Upper lobe of right lung (tissue), 1 donor: ENCODE results near the gene KCNMA1. TPM values are rescaled to one million over a fixed set of nuclear protein-coding genes. Genes with fewer than 3 reads are reported as not detected.

Source experiments
- ATAC-seq: fragments of 200-7000 bp; cut with Tn5 transposase; one replicate; pipeline ENCODE4 v1.9.1; 2020; ENCODE audit warnings: mild to moderate bottlenecking, moderate library complexity
- DNase-seq: peaks from one replicate; pipeline ENCODE4 v3.0.0-alpha.2; 2020
- H3K27ac ChIP-seq: fragments of 200-600 bp; one replicate; pipeline ENCODE4 v1.8.0; 2022
- H3K27me3 ChIP-seq: fragments of 200-600 bp; one replicate; pipeline ENCODE4 v1.8.0; 2022; ENCODE audit warnings: mild to moderate bottlenecking
- H3K36me3 ChIP-seq: fragments of 200-600 bp; one replicate; pipeline ENCODE4 v1.8.0; 2022
- H3K4me1 ChIP-seq: fragments of 200-600 bp; one replicate; pipeline ENCODE4 v1.8.0; 2022
- H3K4me3 ChIP-seq: fragments of 200-600 bp; one replicate; pipeline ENCODE4 v1.8.0; 2022; ENCODE audit warnings: mild to moderate bottlenecking
- H3K9me3 ChIP-seq: fragments of 200-600 bp; one replicate; pipeline ENCODE4 v1.8.0; 2022
- CTCF ChIP-seq: fragments of 200-600 bp; IDR thresholded peaks from one replicate; pipeline ENCODE4 v1.8.0; 2022; ENCODE audit warnings: antibody characterized with exemption
- intact Hi-C: fragments of 100-400 bp; cut with DNase I; formaldehyde crosslinking; loops from one replicate; pipeline ENCODE4 v1.11.0; 2022
- total RNA-seq: library from RNA; stranded (reverse); fragmentation: NEBNext Ultra II Directional; extraction: Animal tissue kit (Norgen Biotek cat#: 25700); gene quantifications from one replicate; pipeline ENCODE4 v1.2.1, GENCODE V29; 2021
- donor health status: DM: no; HTN: yes; CAD: no; lungs with severe emphysema.

KCNMA1 gene
- total RNA-seq, 1 donor from 2014 or later: 26.3 TPM

- Histone ChIP-seq H3K4me1 (no peaks in the 10 kb centered on the region), H3K27me3 (no peaks in the 10 kb centered on the region), H3K9me3 (no peaks in the 10 kb centered on the region), H3K27ac (no peak overlapping the region), H3K4me3 (no peak overlapping the region), H3K36me3 (no peaks in the 10 kb centered on the region)
- intact Hi-C loops: loop anchor here (5.0 to 10.0 kb wide), 2 partner anchors 253 to 470 kb away; no protein-coding TSS in a partner anchor
- no peak for TF ChIP-seq CTCF
- DNase-seq (no peak), ATAC-seq (no peak)
Measured at GRCh38 chr10:77647543-77648293, 10.1 kb upstream of the KCNMA1 start.

- H3K4me1 ChIP-seq: no peaks in the 10 kb centered on the region
- peaks cover 6% of the 10 kb centered on the region for H3K27me3 ChIP-seq
- no peaks in the 10 kb centered on the region for H3K9me3 ChIP-seq
- no peaks in the 10 kb centered on the region for H3K36me3 ChIP-seq
- no peak for TF ChIP-seq CTCF
- intact Hi-C loops: loop anchor here (5.0 to 10.0 kb wide), 2 partner anchors 250 to 467 kb away; no protein-coding TSS in a partner anchor
- no peak overlapping the region for H3K27ac ChIP-seq
- H3K4me3 ChIP-seq: no peak overlapping the region
- no peak for DNase-seq
- ATAC-seq: no peak
Measured at GRCh38 chr10:77644557-77645243, 7.1 kb upstream of the KCNMA1 start.

GRCh38 chr10:77643795-77644468 is 6.3 kb upstream of the KCNMA1 start:
- Histone ChIP-seq H3K4me3 (no peak overlapping the region), H3K27me3 (peaks cover 13% of the 10 kb centered on the region), H3K27ac (no peak overlapping the region), H3K4me1 (no peaks in the 10 kb centered on the region), H3K9me3 (no peaks in the 10 kb centered on the region), H3K36me3 (no peaks in the 10 kb centered on the region)
- intact Hi-C loops: loop anchor here (10.0 kb wide), 1 partner anchor 249 kb away; no protein-coding TSS in a partner anchor
- ATAC-seq: peak; percentile 74
- TF ChIP-seq CTCF: peak; percentile 51
- DNase-seq: no peak

- Histone ChIP-seq H3K36me3 (no peaks in the 10 kb centered on the region), H3K9me3 (no peaks in the 10 kb centered on the region), H3K4me1 (no peaks in the 10 kb centered on the region), H3K4me3 (no peak overlapping the region), H3K27me3 (peaks cover 29% of the 10 kb centered on the region), H3K27ac (no peak overlapping the region)
- ATAC-seq (peak; percentile 53), DNase-seq (no peak)
- intact Hi-C loops: loop anchor here (10.0 kb wide), 1 partner anchor 247 kb away; no protein-coding TSS in a partner anchor
- peak; percentile 86 for TF ChIP-seq CTCF
Measured at GRCh38 chr10:77641788-77642397, 4.3 kb upstream of the KCNMA1 start.

- H3K36me3 ChIP-seq: no peaks in the 10 kb centered on the region
- peaks cover 34% of the 10 kb centered on the region for H3K27me3 ChIP-seq
- no peaks in the 10 kb centered on the region for H3K9me3 ChIP-seq
- intact Hi-C loops: loop anchor here (10.0 kb wide), 1 partner anchor 247 kb away; no protein-coding TSS in a partner anchor
- DNase-seq: no peak
- TF ChIP-seq CTCF: no peak
- ATAC-seq: no peak
- no peak overlapping the region for H3K27ac ChIP-seq
- H3K4me3 ChIP-seq: no peak overlapping the region
- H3K4me1 ChIP-seq: no peaks in the 10 kb centered on the region
Measured at GRCh38 chr10:77641344-77641743, 3.7 kb upstream of the KCNMA1 start.
